Fibroblast of lung (primary cell): ENCODE results near the gene ZNF568. TPM values are rescaled to one million over a fixed set of nuclear protein-coding genes. Genes with fewer than 3 reads are reported as not detected.

Experiments
- DNase-seq, 2 donors: peaks; one replicate each; pipeline versions ENCODE4 v3.0.0 to v3.0.0-alpha.2; 2010; ENCODE audit warnings: low read depth in 2 of 2
- H2AFZ ChIP-seq: 2 replicates; pipeline ENCODE4 v1.5.1; 2012; ENCODE audit warnings: low read length, control low read depth, inconsistent platforms
- H3K27ac ChIP-seq: 2 replicates; pipeline ENCODE4 v1.5.1; 2011; ENCODE audit warnings: low read length, control low read depth; ENCODE audit not compliant: insufficient read depth
- H3K27me3 ChIP-seq: 2 replicates; pipeline ENCODE4 v1.5.1; 2011; ENCODE audit warnings: mild to moderate bottlenecking, low read length; ENCODE audit not compliant: control insufficient read depth, insufficient read depth
- H3K36me3 ChIP-seq: 2 replicates; pipeline ENCODE4 v1.5.1; 2011; ENCODE audit warnings: low read length; ENCODE audit not compliant: control insufficient read depth, insufficient read depth
- H3K4me1 ChIP-seq: 2 replicates; pipeline ENCODE4 v1.5.1; 2011; ENCODE audit warnings: low read length; ENCODE audit not compliant: control insufficient read depth, insufficient read depth; ENCODE audit errors: extremely low read depth
- H3K4me2 ChIP-seq: 2 replicates; pipeline ENCODE4 v1.5.1; 2011; ENCODE audit warnings: low read length, control low read depth; ENCODE audit not compliant: insufficient read depth; ENCODE audit errors: extremely low read depth
- H3K4me3 ChIP-seq, 4 experiments: fragments of 200-600 bp in 1 of 4; sonication (generic) in 1 of 4; replicated peaks in 1 of 4; 2 replicates each; pipeline ENCODE4 v1.5.1; 2011 to 2016; ENCODE audit warnings: low read length in 4 of 4, low read depth in 3 of 4, mild to moderate bottlenecking in 3 of 4, control low read depth in 2 of 4, inconsistent platforms in 1 of 4, mixed read lengths in 1 of 4; ENCODE audit not compliant: insufficient read depth in 1 of 4; ENCODE audit errors: control extremely low read depth in 1 of 4
- H3K79me2 ChIP-seq: 2 replicates; pipeline ENCODE4 v1.5.1; 2012; ENCODE audit warnings: mild to moderate bottlenecking, low read length, inconsistent platforms; ENCODE audit not compliant: control insufficient read depth, insufficient read depth
- H3K9ac ChIP-seq: 2 replicates; pipeline ENCODE4 v1.5.1; 2011; ENCODE audit warnings: mild to moderate bottlenecking, low read length, control low read depth; ENCODE audit not compliant: insufficient read depth
- H3K9me3 ChIP-seq: 2 replicates; pipeline ENCODE4 v1.5.1; 2012; ENCODE audit warnings: low read depth, low read length; ENCODE audit not compliant: control insufficient read depth, insufficient read depth
- H4K20me1 ChIP-seq: 2 replicates; pipeline ENCODE4 v1.5.1; 2011; ENCODE audit warnings: low read length; ENCODE audit not compliant: control insufficient read depth, insufficient read depth; ENCODE audit errors: extremely low read depth
- EZH2 ChIP-seq: IDR thresholded peaks from 2 replicates; pipeline ENCODE4 v1.5.1; 2012; ENCODE audit warnings: low read length, control low read depth, mild to moderate bottlenecking; ENCODE audit errors: missing control alignments
- polyA plus RNA-seq, 2 donors: library from polyadenylated mRNA; depleted of rRNA in 1 of 2; stranded (reverse) in 1 of 2; unstranded in 1 of 2; fragments of >200 nt; gene quantifications; 2 replicates each; pipeline ENCODE4 v1.2.1, GENCODE V29; 2011 to 2012; ENCODE audit warnings: missing spikeins in 1 of 2
- total RNA-seq: library from RNA; depleted of rRNA; stranded (reverse); fragments of >200 nt; gene quantifications from 2 replicates; pipeline ENCODE4 v1.2.1, GENCODE V29; 2014
- TF ChIP-seq, protein P1 (sequence below), 2 donors: IDR thresholded peaks in 1 of 2; conservative IDR thresholded peaks in 1 of 2; 1 replicate in 1 of 2; 2 replicates in 1 of 2; pipeline ENCODE4 v1.5.1; 2011 to 2012; ENCODE audit warnings: low read length in 2 of 2, control low read depth in 1 of 2, inconsistent platforms in 1 of 2, low read depth in 1 of 2, mild to moderate bottlenecking in 1 of 2

ZNF568 gene
- total and polyA plus RNA-seq, 2 donors (not counting 1 experiment from before 2014, with no cell fraction given), result 9.0 to 33.2 TPM

DNA sequence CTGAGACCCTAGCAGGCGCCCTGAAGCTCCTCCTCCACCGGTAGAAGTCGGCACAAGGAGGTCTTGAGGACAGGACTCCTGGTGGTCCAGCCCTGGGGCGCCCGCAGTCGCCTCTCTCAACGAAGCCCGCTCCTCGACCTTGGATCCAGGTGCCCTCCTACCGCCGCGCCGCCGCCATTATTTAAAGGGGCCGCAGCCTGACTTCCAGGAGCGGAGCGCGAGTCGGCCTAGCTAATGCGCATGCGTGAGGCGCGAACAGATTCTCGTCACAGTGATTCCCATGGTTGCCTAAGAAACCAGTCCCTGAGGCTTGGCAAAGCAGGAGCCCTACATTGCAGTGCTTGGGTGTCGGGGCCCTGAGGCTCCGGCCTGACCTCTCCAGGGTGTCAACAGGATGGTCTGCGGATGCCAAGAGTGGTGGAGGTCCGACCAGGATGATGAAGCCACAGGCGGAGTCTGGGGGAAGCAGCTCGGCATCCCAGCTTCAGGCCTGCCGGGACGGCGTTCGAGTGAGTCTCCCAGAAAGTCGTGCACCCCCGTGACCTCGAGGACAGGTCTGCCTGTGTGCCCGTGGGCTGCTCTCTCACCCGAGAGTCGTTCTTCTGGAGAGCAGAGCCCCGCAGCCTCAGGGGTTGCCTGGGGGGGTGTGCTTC, 96.1 kb downstream of the ZNF568 start:
- Histone ChIP-seq H2AFZ (no peak overlapping the region), H3K4me3 (no peak overlapping the region), H3K4me2 (no peak overlapping the region), H3K79me2 (no peaks in the 10 kb centered on the region), H3K36me3 (no peaks in the 10 kb centered on the region), H4K20me1 (no peaks in the 10 kb centered on the region), H3K27ac (no peak overlapping the region), H3K9ac (no peak overlapping the region), H3K4me1 (no peaks in the 10 kb centered on the region), H3K9me3 (no peaks in the 10 kb centered on the region), H3K27me3 (no peaks in the 10 kb centered on the region)
- no peak for DNase-seq
- TF ChIP-seq EZH2, result no peak
- TF ChIP-seq, protein P1, sequence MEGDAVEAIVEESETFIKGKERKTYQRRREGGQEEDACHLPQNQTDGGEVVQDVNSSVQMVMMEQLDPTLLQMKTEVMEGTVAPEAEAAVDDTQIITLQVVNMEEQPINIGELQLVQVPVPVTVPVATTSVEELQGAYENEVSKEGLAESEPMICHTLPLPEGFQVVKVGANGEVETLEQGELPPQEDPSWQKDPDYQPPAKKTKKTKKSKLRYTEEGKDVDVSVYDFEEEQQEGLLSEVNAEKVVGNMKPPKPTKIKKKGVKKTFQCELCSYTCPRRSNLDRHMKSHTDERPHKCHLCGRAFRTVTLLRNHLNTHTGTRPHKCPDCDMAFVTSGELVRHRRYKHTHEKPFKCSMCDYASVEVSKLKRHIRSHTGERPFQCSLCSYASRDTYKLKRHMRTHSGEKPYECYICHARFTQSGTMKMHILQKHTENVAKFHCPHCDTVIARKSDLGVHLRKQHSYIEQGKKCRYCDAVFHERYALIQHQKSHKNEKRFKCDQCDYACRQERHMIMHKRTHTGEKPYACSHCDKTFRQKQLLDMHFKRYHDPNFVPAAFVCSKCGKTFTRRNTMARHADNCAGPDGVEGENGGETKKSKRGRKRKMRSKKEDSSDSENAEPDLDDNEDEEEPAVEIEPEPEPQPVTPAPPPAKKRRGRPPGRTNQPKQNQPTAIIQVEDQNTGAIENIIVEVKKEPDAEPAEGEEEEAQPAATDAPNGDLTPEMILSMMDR (conservative IDR thresholded peaks at IDR 0.05 in 1 of 2, IDR thresholded peaks at IDR 0.05 in 1 of 2; ENCODE audit: low read depth in 1 of 2, low read length in 2 of 2), result no peak

DNA sequence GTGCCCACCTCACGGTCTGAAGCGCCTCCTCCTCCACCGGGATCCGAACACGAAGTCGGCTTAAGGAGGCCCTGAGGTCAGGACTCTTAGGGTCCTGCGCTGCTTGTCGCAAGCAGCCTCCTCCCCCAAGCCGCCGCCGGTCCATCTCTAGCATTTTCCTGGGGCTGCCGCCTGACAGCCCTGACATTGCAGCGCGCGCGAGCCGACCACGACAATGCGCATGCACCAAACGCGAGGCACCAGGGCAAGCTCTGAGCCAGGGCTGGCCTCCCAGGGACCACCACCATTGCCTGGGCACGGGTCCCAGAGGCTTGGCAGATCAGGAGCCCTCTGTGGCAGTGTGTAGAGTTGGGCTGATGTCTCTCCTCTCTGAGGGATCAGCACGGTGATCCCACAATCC, 98.3 kb downstream of the ZNF568 start:
- no peaks in the 10 kb centered on the region for H3K27me3 ChIP-seq
- no peak overlapping the region for H3K9ac ChIP-seq
- H3K4me2 ChIP-seq, result no peak overlapping the region
- no peaks in the 10 kb centered on the region for H3K4me1 ChIP-seq
- H3K9me3 ChIP-seq, result no peaks in the 10 kb centered on the region
- TF ChIP-seq, protein P1 (conservative IDR thresholded peaks at IDR 0.05 in 1 of 2, IDR thresholded peaks at IDR 0.05 in 1 of 2; ENCODE audit: low read depth in 1 of 2, low read length in 2 of 2), result no peak
- TF ChIP-seq EZH2, result no peak
- H2AFZ ChIP-seq, result no peak overlapping the region
- H3K4me3 ChIP-seq, result no peak overlapping the region
- no peaks in the 10 kb centered on the region for H3K79me2 ChIP-seq
- no peak for DNase-seq
- no peaks in the 10 kb centered on the region for H3K36me3 ChIP-seq
- no peaks in the 10 kb centered on the region for H4K20me1 ChIP-seq
- no peak overlapping the region for H3K27ac ChIP-seq

DNA sequence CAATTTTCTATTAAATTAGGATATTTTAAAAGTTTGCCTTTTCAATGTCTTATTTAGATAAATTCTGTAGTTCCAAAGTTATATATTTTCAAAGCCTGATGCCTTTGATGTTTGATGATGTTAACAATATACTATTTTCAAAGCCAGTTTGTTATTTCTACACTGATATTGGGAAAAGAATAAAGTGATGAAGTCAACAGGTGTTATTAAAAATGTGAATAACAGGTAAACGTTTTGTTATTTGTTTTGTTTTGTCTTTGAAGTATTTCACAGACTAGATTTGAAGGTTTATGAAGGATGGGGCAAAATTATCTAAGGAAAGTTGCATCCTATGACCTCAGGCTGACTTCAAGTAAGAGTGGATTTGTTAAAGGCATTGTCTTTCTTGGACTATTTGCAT, 129.0 kb downstream of the ZNF568 start:
- Histone ChIP-seq H3K36me3 (no peaks in the 10 kb centered on the region), H4K20me1 (no peaks in the 10 kb centered on the region), H3K9me3 (no peaks in the 10 kb centered on the region), H3K4me3 (no peak overlapping the region), H3K4me1 (no peaks in the 10 kb centered on the region), H2AFZ (no peak overlapping the region), H3K9ac (no peak overlapping the region), H3K27ac (no peak overlapping the region), H3K79me2 (no peaks in the 10 kb centered on the region), H3K27me3 (no peaks in the 10 kb centered on the region), H3K4me2 (no peak overlapping the region)
- no peak for DNase-seq
- TF ChIP-seq EZH2, result no peak
- TF ChIP-seq, protein P1 (conservative IDR thresholded peaks at IDR 0.05 in 1 of 2, IDR thresholded peaks at IDR 0.05 in 1 of 2; ENCODE audit: low read depth in 1 of 2, low read length in 2 of 2), result no peak

Other genes starting within 250 kb of the ZNF568 start
- gene ZNF461, start 249.5 kb upstream of the ZNF568 start, total RNA-seq, result 14.9 and 15.7 TPM in 2 replicates
- 3.0 and 3.5 TPM in 2 replicates for gene ZNF461, start 249.5 kb upstream of the ZNF568 start, polyA plus RNA-seq
- 5.9 and 6.9 TPM in 2 replicates for gene ZNF567, start 228.7 kb upstream of the ZNF568 start, total RNA-seq
- gene ZNF567, start 228.7 kb upstream of the ZNF568 start, polyA plus RNA-seq, result 4.3 and 5.6 TPM in 2 replicates
- gene ZNF850, start 143.5 kb upstream of the ZNF568 start, total RNA-seq, result 1.2 and 1.8 TPM in 2 replicates
- gene ZNF850, start 143.5 kb upstream of the ZNF568 start, polyA plus RNA-seq, result 1.4 and 1.6 TPM in 2 replicates
- gene ZNF790, start 77.9 kb upstream of the ZNF568 start, total RNA-seq, result 9.1 and 9.2 TPM in 2 replicates
- gene ZNF790, start 77.9 kb upstream of the ZNF568 start, polyA plus RNA-seq, result 3.0 and 4.4 TPM in 2 replicates
- 2.8 and 3.9 TPM in 2 replicates for gene ZNF345, start 65.5 kb upstream of the ZNF568 start, total RNA-seq
- 1.4 and 2.3 TPM in 2 replicates for gene ZNF345, start 65.5 kb upstream of the ZNF568 start, polyA plus RNA-seq
- 2.5 and 2.8 TPM in 2 replicates for gene ZNF829, start within 50 bp of the ZNF568 start, total RNA-seq
- 2.2 and 2.3 TPM in 2 replicates for gene ZNF829, start within 50 bp of the ZNF568 start, polyA plus RNA-seq
- 14.1 and 16.5 TPM in 2 replicates for gene ZNF420, start 162.1 kb downstream of the ZNF568 start, total RNA-seq
- 3.2 and 5.6 TPM in 2 replicates for gene ZNF420, start 162.1 kb downstream of the ZNF568 start, polyA plus RNA-seq